HG02938 (cell line): ENCODE results near the gene MATN4.
"Not testable (repeated sequence)": the region's sequence is repeated elsewhere in the genome, so short reads cannot be mapped to it uniquely, and the experiment has no call there.

Experiments used
- ATAC-seq: cut with Tn5 transposase; IDR thresholded peaks from one replicate; pipeline ENCODE4 v1.9.1; 2021; ENCODE audit warnings: mild to moderate bottlenecking, moderate library complexity; ENCODE audit not compliant: unreplicated experiment

Gene MATN4

GRCh38 chr20:45308117-45308778 is at the start of gene MATN4:
MATN4 (minus strand) TSS chr20:45308299; CDS start chr20:45305582, 2,717 bp downstream.
- ATAC-seq = no peak

GRCh38 chr20:45355209-45356084 is 47.3 kb upstream of the MATN4 start:
- no peak for ATAC-seq

GRCh38 chr20:45354423-45355208 is 46.5 kb upstream of the MATN4 start:
- ATAC-seq = no peak

- no peak for ATAC-seq
Measured at GRCh38 chr20:45353746-45354145, 45.6 kb upstream of the MATN4 start.

- ATAC-seq = no peak
Measured at GRCh38 chr20:45352729-45353128, 44.6 kb upstream of the MATN4 start.

- not testable (repeated sequence) for ATAC-seq
Measured at GRCh38 chr20:45350795-45351194, 42.7 kb upstream of the MATN4 start.

GRCh38 chr20:45350217-45350616 is 42.1 kb upstream of the MATN4 start:
- no peak for ATAC-seq

- ATAC-seq = no peak
Measured at GRCh38 chr20:45347936-45348778, 40.1 kb upstream of the MATN4 start, which contains the start of gene SDC4. SDC4 (minus strand) TSS chr20:45348424; CDS start chr20:45348384, 40 bp downstream.

- no peak for ATAC-seq
Measured at GRCh38 chr20:45347297-45347935, 39.3 kb upstream of the MATN4 start.

GRCh38 chr20:45346851-45347250 is 38.8 kb upstream of the MATN4 start:
- no peak for ATAC-seq

- ATAC-seq = no peak
Measured at GRCh38 chr20:45346291-45346718, 38.2 kb upstream of the MATN4 start.

GRCh38 chr20:45345104-45345936 is 37.2 kb upstream of the MATN4 start:
- ATAC-seq = no peak

- no peak for ATAC-seq
Measured at GRCh38 chr20:45344168-45344860, 36.2 kb upstream of the MATN4 start.

GRCh38 chr20:45343532-45344167 is 35.6 kb upstream of the MATN4 start:
- no peak for ATAC-seq

GRCh38 chr20:45342855-45343531 is 34.9 kb upstream of the MATN4 start:
- ATAC-seq = no peak

- no peak for ATAC-seq
Measured at GRCh38 chr20:45341939-45342854, 34.1 kb upstream of the MATN4 start.
